ENCODE data around the gene ADGRD1. TPM values are rescaled to one million over a fixed set of nuclear protein-coding genes. Genes with fewer than 3 reads are reported as not detected.

ADGRD1 gene
- total and polyA plus RNA-seq, 3 experiments from 2014 or later: 1.1 to 1.3 TPM; not detected in 1

DNA sequence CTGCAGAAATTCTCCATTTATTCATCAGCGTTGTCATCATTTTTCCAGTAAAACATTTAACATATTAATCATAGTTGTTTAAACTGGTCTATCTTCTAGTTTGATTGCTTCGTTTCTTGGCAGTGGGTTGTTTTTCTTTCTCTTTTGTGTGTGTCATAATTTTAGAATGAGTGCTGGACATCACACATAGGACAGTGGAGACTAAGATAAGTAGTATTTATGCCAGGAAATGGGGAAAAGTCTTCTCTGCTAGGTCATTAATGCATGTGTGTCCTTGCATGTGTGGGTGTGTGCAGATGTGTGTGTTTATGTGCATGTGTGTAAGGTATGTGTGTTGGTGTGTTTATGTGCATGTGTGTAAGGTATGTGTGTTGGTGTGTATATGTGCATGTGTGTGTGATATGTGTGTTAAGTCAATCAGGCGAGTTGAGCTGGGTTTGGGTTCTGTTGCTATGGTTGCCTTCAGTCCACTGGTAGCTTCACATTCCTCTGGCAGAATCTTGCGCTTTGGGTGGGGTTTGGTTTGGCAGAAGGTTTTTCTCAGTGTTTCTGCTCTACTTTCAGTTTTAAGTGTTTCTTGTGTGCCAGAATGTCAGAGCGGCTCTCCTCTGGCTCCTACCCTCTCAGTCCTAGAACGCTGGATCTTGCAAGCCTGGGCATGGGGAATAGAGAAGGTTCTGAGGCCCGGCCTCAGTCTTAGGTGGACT, 7.8 kb upstream of the ADGRD1 start:
- ChIA-PET CTCF (no interaction called here), POLR2A (no interaction called here)
- H3K4me1 ChIP-seq (ENCODE audit: insufficient read depth, low read length): no peaks in the 10 kb centered on the region
- H3K4me3 ChIP-seq (ENCODE audit: low read length): no peak overlapping the region
- H3K27ac Mint-ChIP-seq: no peak overlapping the region
- no peak for DNase-seq
- no peak overlapping the region for H3K4me3 Mint-ChIP-seq
- no peaks in the 10 kb centered on the region for H3K27me3 ChIP-seq (ENCODE audit: insufficient read depth, low read length, poor library complexity, severe bottlenecking)
- H3K9me3 ChIP-seq (ENCODE audit: low read length): peaks cover 5% of the 10 kb centered on the region
- peaks cover 10 to 46% of the 10 kb centered on the region in 2 donors for H3K27me3 Mint-ChIP-seq
- H3K4me1 Mint-ChIP-seq: no peaks in the 10 kb centered on the region
- H3K36me3 Mint-ChIP-seq: peaks cover 0 to 4% (median 0%) of the 10 kb centered on the region in 3 donors
- H3K27ac ChIP-seq (ENCODE audit: low read depth, low read length): no peak overlapping the region
- peaks cover 14 to 28% (median 21%) of the 10 kb centered on the region in 5 donors for H3K9me3 Mint-ChIP-seq
- no peaks in the 10 kb centered on the region for H3K36me3 ChIP-seq (ENCODE audit: insufficient read depth, low read length)

DNA sequence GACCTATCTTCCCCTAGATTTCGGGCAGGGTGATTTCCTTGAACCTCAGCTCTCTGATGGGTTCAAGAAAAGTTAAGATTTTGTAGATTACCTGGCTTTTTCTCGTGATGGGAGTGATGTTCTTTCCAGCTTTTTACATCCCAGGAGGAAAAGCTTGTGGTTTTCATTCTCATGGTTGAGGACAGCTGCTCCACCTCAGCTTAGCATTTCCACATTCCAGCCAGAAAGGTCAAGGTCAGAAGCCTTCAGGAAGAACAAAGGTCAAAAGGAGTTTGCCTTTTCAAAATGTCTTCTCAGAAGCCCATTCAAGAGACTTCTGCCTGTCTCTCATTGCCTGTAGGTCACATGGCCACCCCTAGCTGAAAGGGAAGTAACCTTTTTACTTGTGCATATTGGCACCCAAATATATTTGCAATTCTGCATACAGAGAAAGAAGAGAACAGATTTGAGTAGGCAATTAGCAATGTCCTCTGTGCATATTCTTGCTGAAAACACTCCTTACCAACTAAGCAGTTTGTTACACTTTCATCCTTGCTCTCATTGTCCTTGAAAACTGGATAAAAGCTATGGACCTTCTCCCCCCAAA, 6.6 kb upstream of the ADGRD1 start:
- Mint-ChIP-seq H3K27ac (no peak overlapping the region), H3K4me3 (no peak overlapping the region), H3K9me3 (peaks cover 14 to 25% (median 19%) of the 10 kb centered on the region in 5 donors), H3K4me1 (no peaks in the 10 kb centered on the region), H3K27me3 (peaks cover 14 to 51% of the 10 kb centered on the region in 2 donors), H3K36me3 (peaks cover 0 to 4% (median 0%) of the 10 kb centered on the region in 3 donors)
- no peak for DNase-seq
- H3K36me3 ChIP-seq (ENCODE audit: insufficient read depth, low read length): no peaks in the 10 kb centered on the region
- H3K4me3 ChIP-seq (ENCODE audit: low read length): no peak overlapping the region
- peaks cover 5% of the 10 kb centered on the region for H3K9me3 ChIP-seq (ENCODE audit: low read length)
- ChIA-PET CTCF (no interaction called here), POLR2A (no interaction called here)
- no peaks in the 10 kb centered on the region for H3K4me1 ChIP-seq (ENCODE audit: insufficient read depth, low read length)
- H3K27me3 ChIP-seq (ENCODE audit: insufficient read depth, low read length, poor library complexity, severe bottlenecking): no peaks in the 10 kb centered on the region
- H3K27ac ChIP-seq (ENCODE audit: low read depth, low read length): no peak overlapping the region

DNA sequence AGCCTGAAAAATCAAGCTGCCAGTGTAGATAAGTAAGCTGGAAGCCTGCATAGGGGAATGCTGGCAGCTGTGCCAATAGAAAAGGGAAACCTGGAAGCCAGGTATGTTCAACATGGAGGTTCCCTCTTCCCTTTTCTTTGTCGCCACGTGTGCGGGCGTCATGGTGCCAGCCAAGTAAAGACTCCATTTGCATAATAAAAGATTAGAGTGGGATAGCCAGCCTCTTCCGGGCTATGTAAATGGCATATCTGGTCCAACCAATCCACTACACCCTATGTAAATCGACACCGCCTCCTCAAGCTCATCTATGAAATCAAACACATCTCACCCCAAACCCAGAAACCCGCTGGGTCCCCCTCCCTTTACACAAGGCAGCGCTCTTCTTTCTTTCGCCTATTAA, 5.6 kb upstream of the ADGRD1 start:
- Histone ChIP-seq H3K27me3 (ENCODE audit: insufficient read depth, low read length, poor library complexity, severe bottlenecking) (no peaks in the 10 kb centered on the region), H3K9me3 (ENCODE audit: low read length) (peaks cover 5% of the 10 kb centered on the region), H3K36me3 (ENCODE audit: insufficient read depth, low read length) (no peaks in the 10 kb centered on the region), H3K4me1 (ENCODE audit: insufficient read depth, low read length) (no peaks in the 10 kb centered on the region), H3K27ac (ENCODE audit: low read depth, low read length) (no peak overlapping the region), H3K4me3 (ENCODE audit: low read length) (no peak overlapping the region)
- Mint-ChIP-seq H3K4me3 (no peak overlapping the region), H3K9me3 (peaks cover 14 to 23% (median 19%) of the 10 kb centered on the region in 5 donors), H3K27me3 (peaks cover 14 to 59% of the 10 kb centered on the region in 2 donors), H3K36me3 (peaks cover 0 to 4% (median 0%) of the 10 kb centered on the region in 3 donors), H3K4me1 (no peaks in the 10 kb centered on the region), H3K27ac (no peak overlapping the region)
- ChIA-PET CTCF (no interaction called here), POLR2A (no interaction called here)
- no peak for DNase-seq

DNA sequence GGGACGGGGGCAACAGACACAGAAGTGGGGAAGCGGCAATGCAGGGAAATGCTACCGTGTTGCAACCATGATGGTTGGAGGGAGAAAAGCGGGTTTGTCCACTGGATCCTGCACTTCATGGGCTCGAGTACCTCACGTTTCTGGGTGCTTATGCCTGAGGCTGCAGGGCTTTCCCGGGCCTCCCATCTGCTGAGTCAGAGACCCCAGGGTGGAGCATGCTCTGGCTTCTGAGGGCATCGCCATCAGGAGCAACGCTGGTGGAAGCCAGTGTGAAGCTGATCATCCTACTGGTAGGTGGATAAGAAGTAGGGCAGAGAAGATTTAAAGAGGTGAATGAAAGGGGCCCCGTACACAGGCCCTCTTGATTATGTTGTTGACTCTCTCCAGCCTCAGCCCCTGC, 5.0 kb upstream of the ADGRD1 start:
- Histone ChIP-seq H3K27me3 (ENCODE audit: insufficient read depth, low read length, poor library complexity, severe bottlenecking) (no peaks in the 10 kb centered on the region), H3K9me3 (ENCODE audit: low read length) (peaks cover 5% of the 10 kb centered on the region), H3K4me3 (ENCODE audit: low read length) (no peak overlapping the region), H3K4me1 (ENCODE audit: insufficient read depth, low read length) (no peaks in the 10 kb centered on the region), H3K36me3 (ENCODE audit: insufficient read depth, low read length) (no peaks in the 10 kb centered on the region), H3K27ac (ENCODE audit: low read depth, low read length) (no peak overlapping the region)
- Mint-ChIP-seq H3K27me3 (peaks cover 16 to 62% of the 10 kb centered on the region in 2 donors), H3K36me3 (peaks cover 0 to 4% (median 0%) of the 10 kb centered on the region in 3 donors), H3K4me3 (no peak overlapping the region), H3K27ac (no peak overlapping the region), H3K9me3 (peaks cover 14 to 23% (median 19%) of the 10 kb centered on the region in 5 donors), H3K4me1 (peaks cover 0 to 3% (median 3%) of the 10 kb centered on the region in 3 donors)
- POLR2A ChIA-PET: no interaction called here
- no peak for DNase-seq
- CTCF ChIA-PET: no interaction called here

DNA sequence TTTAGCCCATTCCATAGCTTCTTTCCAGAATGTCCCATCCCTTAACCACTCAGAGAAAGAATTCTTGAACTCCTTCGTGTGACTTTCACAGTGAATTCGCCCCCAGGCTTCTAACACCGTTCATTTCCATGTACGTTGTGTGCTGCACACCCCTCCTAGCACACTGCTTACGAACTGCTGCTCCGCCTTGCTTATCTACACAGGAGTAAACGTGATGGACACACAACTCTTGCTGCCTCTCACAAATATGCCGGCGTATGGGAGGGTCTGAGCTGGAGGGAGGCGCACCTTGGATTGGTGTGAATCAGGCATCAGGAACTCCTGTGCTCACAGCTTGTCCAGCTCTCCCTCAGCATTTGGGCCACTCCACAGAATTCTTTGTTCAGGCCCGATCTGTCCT, 3.9 kb upstream of the ADGRD1 start:
- Mint-ChIP-seq H3K4me3 (no peak overlapping the region), H3K27ac (no peak overlapping the region), H3K27me3 (peaks cover 18 to 60% of the 10 kb centered on the region in 2 donors), H3K9me3 (peaks cover 5 to 14% (median 12%) of the 10 kb centered on the region in 5 donors), H3K36me3 (peaks cover 0 to 4% (median 0%) of the 10 kb centered on the region in 3 donors), H3K4me1 (peaks cover 0 to 4% (median 3%) of the 10 kb centered on the region in 3 donors)
- Histone ChIP-seq H3K27me3 (ENCODE audit: insufficient read depth, low read length, poor library complexity, severe bottlenecking) (no peaks in the 10 kb centered on the region), H3K27ac (ENCODE audit: low read depth, low read length) (no peak overlapping the region), H3K9me3 (ENCODE audit: low read length) (peaks cover 5% of the 10 kb centered on the region), H3K4me1 (ENCODE audit: insufficient read depth, low read length) (no peaks in the 10 kb centered on the region), H3K36me3 (ENCODE audit: insufficient read depth, low read length) (no peaks in the 10 kb centered on the region), H3K4me3 (ENCODE audit: low read length) (no peak overlapping the region)
- DNase-seq: no peak
- POLR2A ChIA-PET: no interaction called here
- CTCF ChIA-PET: no interaction called here

DNA sequence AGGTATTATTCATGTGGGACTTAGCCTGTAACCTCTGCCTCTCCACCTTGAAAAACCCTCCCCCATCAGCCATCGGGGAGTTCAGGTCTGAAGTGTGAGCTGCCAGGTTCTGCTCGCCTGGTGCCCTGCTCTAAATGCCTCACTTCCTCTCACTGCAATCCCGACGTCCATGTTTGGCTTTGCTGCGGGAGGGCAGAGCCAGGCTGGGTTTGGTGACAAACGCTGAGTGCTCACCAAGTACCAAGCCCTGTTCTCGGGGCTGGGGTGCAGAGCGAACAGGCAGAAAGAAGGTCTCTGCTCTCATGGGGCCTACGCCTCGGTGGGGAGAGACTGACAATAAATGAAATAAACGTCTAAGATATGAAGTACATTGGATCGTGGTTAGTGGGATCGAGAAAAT, 2.1 kb upstream of the ADGRD1 start:
- Mint-ChIP-seq H3K27me3 (peaks cover 15 to 49% of the 10 kb centered on the region in 2 donors), H3K27ac (no peak overlapping the region), H3K4me3 (no peak overlapping the region), H3K9me3 (peaks cover 0 to 1% (median 0%) of the 10 kb centered on the region in 5 donors), H3K36me3 (no peaks in the 10 kb centered on the region), H3K4me1 (peaks cover 0 to 4% (median 3%) of the 10 kb centered on the region in 3 donors)
- no peaks in the 10 kb centered on the region for H3K4me1 ChIP-seq (ENCODE audit: insufficient read depth, low read length)
- ChIA-PET CTCF (no interaction called here), POLR2A (no interaction called here)
- no peaks in the 10 kb centered on the region for H3K36me3 ChIP-seq (ENCODE audit: insufficient read depth, low read length)
- no peak overlapping the region for H3K4me3 ChIP-seq (ENCODE audit: low read length)
- H3K9me3 ChIP-seq (ENCODE audit: low read length): no peaks in the 10 kb centered on the region
- H3K27ac ChIP-seq (ENCODE audit: low read depth, low read length): no peak overlapping the region
- no peak for DNase-seq
- H3K27me3 ChIP-seq (ENCODE audit: insufficient read depth, low read length, poor library complexity, severe bottlenecking): no peaks in the 10 kb centered on the region

DNA sequence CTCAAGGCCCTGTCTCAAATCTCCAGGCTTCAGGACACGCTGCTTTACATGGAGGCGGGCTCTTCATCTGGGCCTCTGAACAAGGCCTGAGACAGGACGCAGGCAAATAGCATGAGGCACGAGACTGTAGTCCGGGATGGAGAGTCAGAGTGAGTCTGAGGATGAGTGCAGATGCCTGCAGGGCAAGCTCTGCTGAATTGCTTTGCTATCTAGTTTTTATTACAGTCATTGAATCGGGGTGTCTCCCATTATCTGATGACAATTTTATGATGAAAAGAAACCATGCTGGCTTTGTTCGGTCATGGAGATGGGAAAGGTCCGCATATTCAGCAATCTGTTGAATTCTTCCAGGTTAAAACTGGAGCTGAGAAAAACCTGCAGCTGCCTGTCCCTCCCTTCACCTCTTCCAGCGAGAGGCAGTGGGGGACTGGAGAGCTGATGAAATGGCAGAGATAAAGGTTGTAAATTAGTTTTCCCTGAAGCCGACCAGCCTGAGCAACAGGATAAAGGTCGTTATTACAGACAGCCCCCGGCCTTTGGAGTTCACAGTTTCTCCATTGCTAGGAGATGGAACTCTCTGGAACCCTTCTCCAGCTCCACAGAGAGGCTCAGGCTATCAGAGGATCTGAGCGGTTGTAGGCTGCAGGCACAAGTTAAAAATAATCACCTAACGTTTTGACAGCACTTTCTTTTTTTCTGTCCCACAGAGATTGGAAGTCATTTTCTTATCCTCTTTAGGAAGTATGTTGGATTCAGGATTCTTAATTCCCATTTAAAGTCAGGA, 1.3 kb upstream of the ADGRD1 start:
- Histone ChIP-seq H3K4me1 (ENCODE audit: insufficient read depth, low read length) (no peaks in the 10 kb centered on the region), H3K27ac (ENCODE audit: low read depth, low read length) (no peak overlapping the region), H3K36me3 (ENCODE audit: insufficient read depth, low read length) (no peaks in the 10 kb centered on the region), H3K27me3 (ENCODE audit: insufficient read depth, low read length, poor library complexity, severe bottlenecking) (no peaks in the 10 kb centered on the region), H3K9me3 (ENCODE audit: low read length) (no peaks in the 10 kb centered on the region), H3K4me3 (ENCODE audit: low read length) (no peak overlapping the region)
- Mint-ChIP-seq H3K27me3 (peaks cover 13 to 44% of the 10 kb centered on the region in 2 donors), H3K4me1 (peaks cover 0 to 4% (median 3%) of the 10 kb centered on the region in 3 donors), H3K36me3 (no peaks in the 10 kb centered on the region), H3K27ac (no peak overlapping the region), H3K9me3 (peaks cover 0 to 1% (median 0%) of the 10 kb centered on the region in 5 donors), H3K4me3 (no peak overlapping the region)
- ChIA-PET CTCF (no interaction called here), POLR2A (no interaction called here)
- no peak for DNase-seq

DNA sequence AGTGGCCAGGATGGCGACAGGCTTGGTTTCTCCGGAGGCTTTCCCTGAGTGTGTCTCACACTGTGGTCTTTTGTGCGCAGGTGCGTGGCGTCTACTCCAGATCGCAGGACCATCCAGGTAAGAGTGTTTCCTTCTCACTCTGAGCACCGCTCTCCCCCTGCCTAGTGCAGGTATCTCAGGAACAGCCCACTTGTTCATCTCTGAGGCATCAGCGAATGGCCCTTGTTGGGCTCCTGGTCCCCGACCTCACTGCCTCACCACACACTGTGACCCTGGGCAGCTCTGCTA, 781 bp downstream of the ADGRD1 start:
- Mint-ChIP-seq H3K4me3 (no peak overlapping the region), H3K36me3 (no peaks in the 10 kb centered on the region)
- CTCF ChIA-PET: interaction anchor here (1.6 kb wide), 1 partner anchor 14 kb away, joined by 3 read pairs; no protein-coding TSS in a partner anchor

More for the DNA sequence above, 781 bp downstream of the ADGRD1 start:
- Histone ChIP-seq H3K9me3 (ENCODE audit: low read length) (no peaks in the 10 kb centered on the region), H3K4me3 (ENCODE audit: low read length) (no peak overlapping the region), H3K36me3 (ENCODE audit: insufficient read depth, low read length) (no peaks in the 10 kb centered on the region), H3K27me3 (ENCODE audit: insufficient read depth, low read length, poor library complexity, severe bottlenecking) (no peaks in the 10 kb centered on the region), H3K4me1 (ENCODE audit: insufficient read depth, low read length) (no peaks in the 10 kb centered on the region), H3K27ac (ENCODE audit: low read depth, low read length) (no peak overlapping the region)
- Mint-ChIP-seq H3K4me1 (peaks cover 0 to 4% (median 3%) of the 10 kb centered on the region in 3 donors), H3K27ac (peak overlapping the region in 1 of 8 donors; percentile 33), H3K27me3 (peaks cover 10 to 41% of the 10 kb centered on the region in 2 donors), H3K9me3 (no peaks in the 10 kb centered on the region)
- DNase-seq: no peak
- POLR2A ChIA-PET: no interaction called here

All from CD8-positive, alpha-beta memory T cell (primary cell).